K562 (cell line): ENCODE measurements around the gene VDAC1. TPM values are rescaled to one million over a fixed set of nuclear protein-coding genes. Genes with fewer than 3 reads are reported as not detected.

Experiments
- ATAC-seq: fragments of 200-7000 bp; cut with Tn5 transposase; 3 replicates; pipeline ENCODE4 v1.9.1; 2020; ENCODE audit warnings: moderate library complexity
- BruUV-seq: library from RNA; stranded (reverse); fragments of 400-500 nt; replicated peaks from 2 replicates; lab custom pipeline; 2021; lab: Mats Ljungman, UMichigan
- CTCF ChIA-PET: fragments of 300-600 bp; formaldehyde crosslinking; extraction: SDS; loops from one replicate; lab custom pipeline; 2021; ENCODE audit warnings: low intra/inter-chr PET ratio; lab: Yijun Ruan, JAX
- POLR2A ChIA-PET: fragments of 300-600, 350-650 bp; sonication (Branson Sonifier 250); formaldehyde crosslinking; extraction: SDS; loops from one replicate; lab custom pipeline; 2021; ENCODE audit warnings: antibody characterized with exemption, inconsistent platforms; lab: Yijun Ruan, JAX
- DNase-seq, 4 experiments: peaks; one replicate each; pipeline versions ENCODE4 v3.0.0 to v3.0.0-alpha.2; 2011 to 2018; ENCODE audit warnings: low spot score in 3 of 4, mixed read lengths in 3 of 4; ENCODE audit errors: extremely low read depth in 1 of 4
- FAIRE-seq: peaks from 2 replicates; lab custom pipeline; 2011; peaks lifted over from hg19 to GRCh38; lab: Jason Lieb, UNC
- H2AFZ ChIP-seq: 2 replicates; pipeline ENCODE4 v1.6.0; 2011; ENCODE audit warnings: low read depth, low read length, control low read depth, inconsistent platforms
- H3K27ac ChIP-seq: fragments of 200-600 bp; 3 replicates; pipeline ENCODE4 v1.8.0; 2011; ENCODE audit warnings: low read depth, mild to moderate bottlenecking, control low read depth, inconsistent platforms, low read length, moderate library complexity, mixed read lengths; ENCODE audit errors: extremely low read depth
- H3K27me3 ChIP-seq, 2 experiments: fragments of 300-600 bp in 1 of 2; 2 replicates in 1 of 2; 3 replicates in 1 of 2; pipeline versions ENCODE4 v1.6.0 to v1.8.0; 2011; ENCODE audit warnings: inconsistent platforms in 2 of 2, low read length in 2 of 2, mild to moderate bottlenecking in 1 of 2, mixed read lengths in 1 of 2, moderate library complexity in 1 of 2; ENCODE audit not compliant: control insufficient read depth in 2 of 2, insufficient read depth in 2 of 2
- H3K36me3 ChIP-seq: fragments of 300-600 bp; 3 replicates; pipeline ENCODE4 v1.8.0; 2011; ENCODE audit warnings: mild to moderate bottlenecking, low read length, inconsistent platforms; ENCODE audit not compliant: control insufficient read depth, insufficient read depth
- H3K4me1 ChIP-seq, 2 experiments: fragments of 200-600 bp in 1 of 2; replicated peaks in 1 of 2; 2 replicates in 1 of 2; 3 replicates in 1 of 2; pipeline versions ENCODE4 v1.5.1 to v1.8.0; 2011; ENCODE audit warnings: inconsistent platforms in 2 of 2, low read length in 2 of 2, mild to moderate bottlenecking in 1 of 2, mixed read lengths in 1 of 2, moderate library complexity in 1 of 2; ENCODE audit not compliant: control insufficient read depth in 2 of 2, insufficient read depth in 2 of 2
- H3K4me2 ChIP-seq: 2 replicates; pipeline ENCODE4 v1.6.1; 2011; ENCODE audit warnings: low read length, control low read depth, inconsistent platforms, mixed read lengths; ENCODE audit not compliant: insufficient read depth
- H3K4me3 ChIP-seq: fragments of 200-600 bp; sonication (generic), shearing (Covaris generic); 2 replicates; pipeline ENCODE4 v1.5.1; 2016; ENCODE audit warnings: control low read depth, inconsistent platforms
- H3K79me2 ChIP-seq: fragments of 200-600 bp; 3 replicates; pipeline ENCODE4 v1.8.0; 2011; ENCODE audit warnings: low read length, inconsistent platforms; ENCODE audit not compliant: control insufficient read depth, insufficient read depth
- H3K9ac ChIP-seq, 2 experiments: 2 replicates each; pipeline versions ENCODE4 v1.6.0 to v1.6.1; 2011; ENCODE audit warnings: low read depth in 2 of 2, low read length in 2 of 2, control low read depth in 1 of 2, inconsistent platforms in 1 of 2, mild to moderate bottlenecking in 1 of 2, mixed read lengths in 1 of 2; ENCODE audit not compliant: insufficient read depth in 1 of 2
- H3K9me1 ChIP-seq: one replicate; pipeline ENCODE4 v1.6.0; 2011; ENCODE audit warnings: inconsistent platforms, mild to moderate bottlenecking, low read length, moderate library complexity; ENCODE audit not compliant: control insufficient read depth, insufficient read depth
- H3K9me3 ChIP-seq: replicated peaks from 2 replicates; pipeline ENCODE4 v1.5.1; 2011; ENCODE audit warnings: low read depth, low read length, inconsistent platforms; ENCODE audit not compliant: control insufficient read depth, insufficient read depth
- H4K20me1 ChIP-seq: replicated peaks from 2 replicates; pipeline ENCODE4 v1.6.1; 2011; ENCODE audit warnings: low read length, inconsistent platforms, mixed read lengths; ENCODE audit not compliant: control insufficient read depth, insufficient read depth
- NRF1 ChIP-seq, 2 experiments: fragments of 450-650 bp; IDR thresholded peaks in 1 of 2; conservative IDR thresholded peaks in 1 of 2; 2 replicates each; pipeline ENCODE4 v1.6.1; 2014; ENCODE audit warnings: mild to moderate bottlenecking in 2 of 2
- SFPQ ChIP-seq: fragments of 200-400 bp; formaldehyde crosslinking; IDR thresholded peaks from 2 replicates; pipeline ENCODE4 v1.6.1; 2017; ENCODE audit warnings: mild to moderate bottlenecking, low read depth, low read length, moderate library complexity
- SRF ChIP-seq, 2 experiments: fragments of 250-450, 450-650 bp in 1 of 2; sonication (Bioruptor Pico) in 1 of 2; sonication (generic) in 1 of 2; formaldehyde crosslinking; IDR thresholded peaks; 2 replicates each; pipeline versions ENCODE4 v1.5.0 to v1.5.1; 2020 to 2022; ENCODE audit warnings: mild to moderate bottlenecking in 1 of 2, missing genetic modification reagents in 1 of 2
- TFAM ChIP-seq: fragments of 250-450 bp; sonication (Bioruptor Pico); conservative IDR thresholded peaks from 2 replicates; pipeline ENCODE4 v1.5.0; 2021; ENCODE audit warnings: mild to moderate bottlenecking, moderate library complexity
- WGBS: fragments of 100-300 bp; shearing (Covaris generic); methylation state at CpG from one replicate; pipeline ENCODE4 v1.1.6; 2016; ENCODE audit warnings: low coverage, mixed read lengths; ENCODE audit not compliant: insufficient coverage; ENCODE audit errors: missing lambda C conversion rate; 5-methylcytosine and 5-hydroxymethylcytosine counted together
- in situ Hi-C: fragments of 300-500 bp; cut with MboI; formaldehyde crosslinking; loops from 4 replicates; pipeline ENCODE4 v1.15.0; 2018; ENCODE audit warnings: inconsistent platforms, mixed read lengths
- intact Hi-C: fragments of 100-400 bp; cut with micrococcal nuclease; formaldehyde crosslinking; loops from 2 replicates; pipeline ENCODE4 v1.14.2; 2022
- polyA plus RNA-seq, 8 experiments: library from polyadenylated mRNA; depleted of rRNA in 4 of 8; stranded (reverse) in 5 of 8; unstranded in 3 of 8; fragments of >200 nt; fragmentation: Nextera tagmentation in 2 of 8; fragmentation: Illumina TruSeq in 1 of 8; extraction: Ambion mirVana in 2 of 8; extraction: Trizol in 1 of 8; gene quantifications; 2 replicates each; pipeline versions ENCODE4 v1.2.1 to v1.2.3, GENCODE V29; 2011 to 2014; ENCODE audit warnings: inconsistent platforms in 1 of 8, missing spikeins in 1 of 8
- total RNA-seq, 7 experiments: library from RNA; depleted of rRNA in 6 of 7; stranded (reverse); fragments of >200 nt in 6 of 7; fragmentation: Illumina TruSeq in 2 of 7; extraction: Trizol in 2 of 7; gene quantifications; 2 replicates each; pipeline versions ENCODE4 v1.2.1 to v1.2.3, GENCODE V29; 2011 to 2021; ENCODE audit warnings: low replicate concordance in 1 of 7

Gene VDAC1
- total and polyA plus RNA-seq, 9 of the 15 experiments (the other 6 are each of a cell fraction or from before 2014, with no cell fraction given) = 168 to 366 (median 293) TPM

GRCh38 chr5:134046330-134046729 lies 41.6 kb upstream of the VDAC1 start:
- no peak for FAIRE-seq
- in situ Hi-C loops (loop anchor here (25.0 kb wide), 1 partner anchor 541 kb away; no protein-coding TSS in a partner anchor), intact Hi-C loops (no loop called here)

More at GRCh38 chr5:134046330-134046729, 41.6 kb upstream of the VDAC1 start:
- no peaks in the 10 kb centered on the region for H3K79me2 ChIP-seq
- H3K9me3 ChIP-seq = no peaks in the 10 kb centered on the region
- H3K9me1 ChIP-seq = no peaks in the 10 kb centered on the region
- H3K36me3 ChIP-seq = no peaks in the 10 kb centered on the region
- H4K20me1 ChIP-seq = peaks cover 4% of the 10 kb centered on the region; the same call in 1 of the 2 replicates
- BruUV-seq = no TSS peak
- ChIA-PET CTCF (no interaction called here), POLR2A (interaction anchor here (0.6 to 0.7 kb wide), 2 partner anchors 20 to 69 kb away, joined by 3 read pairs; no protein-coding TSS in a partner anchor)
- H3K4me1 ChIP-seq = no peaks in the 10 kb centered on the region
- no peak for TF ChIP-seq SFPQ
- no peak for TF ChIP-seq NRF1 (conservative IDR thresholded peaks at IDR 0.05 in 1 of 2, IDR thresholded peaks at IDR 0.05 in 1 of 2)
- peak in 1 of 2 experiments; percentile 92; a peak in 2 of 4 replicates for TF ChIP-seq SRF (CRISPR knock-in tag; IDR thresholded peaks at IDR 0.05)
- no peak for TF ChIP-seq TFAM (CRISPR knock-in tag)
- DNase-seq = no peak
- H2AFZ ChIP-seq = no peak overlapping the region
- no peak overlapping the region for H3K4me3 ChIP-seq
- ATAC-seq = no peak
- H3K27ac ChIP-seq = no peak overlapping the region
- 3% methylated on average over 4 of the region's 4 CpGs for WGBS
- H3K4me2 ChIP-seq = no peak overlapping the region
- H3K9ac ChIP-seq = no peak overlapping the region
- peaks cover 5 to 45% of the 10 kb centered on the region in 2 experiments; a peak in 4 of 5 replicates for H3K27me3 ChIP-seq
